GM12878 (cell line): Measurements from ENCODE around the gene MLPH. TPM values are rescaled to one million over a fixed set of nuclear protein-coding genes. Genes with fewer than 3 reads are reported as not detected.

Source experiments
- ATAC-seq: fragments of 200-7000 bp; cut with Tn5 transposase; 3 replicates; pipeline ENCODE4 v1.9.1; 2020; ENCODE audit warnings: mild to moderate bottlenecking, moderate library complexity
- BruUV-seq: library from RNA; stranded (reverse); fragments of 400-500 nt; replicated peaks from 2 replicates; lab custom pipeline; 2021; lab: Mats Ljungman, UMichigan
- CTCF ChIA-PET: fragments of 300-600 bp; sonication (Branson Sonifier 250); formaldehyde crosslinking; extraction: SDS; loops from one replicate; lab custom pipeline; 2021; ENCODE audit warnings: inconsistent platforms; lab: Yijun Ruan, JAX
- POLR2A ChIA-PET: fragments of 350-600 bp; formaldehyde crosslinking; extraction: SDS; loops from one replicate; lab custom pipeline; 2021; ENCODE audit warnings: inconsistent platforms; lab: Charles Lee
- RAD21 ChIA-PET: fragments of 300-600 bp; sonication (Branson Sonifier 250); formaldehyde crosslinking; loops from one replicate; lab custom pipeline; 2023; ENCODE audit warnings: antibody characterized with exemption; ENCODE audit not compliant: unreplicated experiment; lab: Charles Lee
- SMC1A ChIA-PET: fragments of 300-600 bp; sonication (Branson Sonifier 250); formaldehyde crosslinking; loops from one replicate; lab custom pipeline; 2023; ENCODE audit not compliant: unreplicated experiment, uncharacterized antibody; lab: Charles Lee
- DNase-seq: peaks from one replicate; pipeline ENCODE4 v3.0.0-alpha.2; 2011; ENCODE audit warnings: low read depth, low spot score
- FAIRE-seq: peaks from 3 replicates; lab custom pipeline; 2011; peaks lifted over from hg19 to GRCh38; lab: Jason Lieb, UNC
- H2AFZ ChIP-seq: 2 replicates; pipeline ENCODE4 v1.6.0; 2011; ENCODE audit warnings: low read depth, low read length, control low read depth; ENCODE audit not compliant: control insufficient read depth
- H3K27ac ChIP-seq: 2 replicates; pipeline ENCODE4 v1.5.1; 2011; ENCODE audit warnings: control low read depth; ENCODE audit not compliant: control insufficient read depth, insufficient read depth
- H3K27me3 ChIP-seq, 2 experiments: replicated peaks in 1 of 2; 2 replicates each; pipeline versions ENCODE4 v1.6.0 to v1.6.1; 2011; ENCODE audit warnings: low read length in 1 of 2; ENCODE audit not compliant: control insufficient read depth in 2 of 2, insufficient read depth in 2 of 2
- H3K36me3 ChIP-seq, 2 experiments: 2 replicates each; pipeline ENCODE4 v1.5.1; 2011; ENCODE audit warnings: low read length in 1 of 2; ENCODE audit not compliant: control insufficient read depth in 2 of 2, insufficient read depth in 2 of 2
- H3K4me1 ChIP-seq: 2 replicates; pipeline ENCODE4 v1.6.1; 2011; ENCODE audit warnings: mild to moderate bottlenecking, low read length, moderate library complexity, mixed read lengths; ENCODE audit not compliant: control insufficient read depth, insufficient read depth
- H3K4me2 ChIP-seq: 2 replicates; pipeline ENCODE4 v1.6.0; 2011; ENCODE audit warnings: control low read depth; ENCODE audit not compliant: control insufficient read depth, insufficient read depth
- H3K4me3 ChIP-seq: fragments of 200-600 bp; sonication (generic); 2 replicates; pipeline ENCODE4 v1.5.1; 2016
- H3K79me2 ChIP-seq: 2 replicates; pipeline ENCODE4 v1.6.0; 2011; ENCODE audit warnings: low read length; ENCODE audit not compliant: control insufficient read depth, insufficient read depth
- H3K9ac ChIP-seq: 2 replicates; pipeline ENCODE4 v1.8.0; 2011; ENCODE audit warnings: low read length, control low read depth, mixed read lengths; ENCODE audit not compliant: control insufficient read depth, insufficient read depth
- H3K9me3 ChIP-seq: replicated peaks from 3 replicates; pipeline ENCODE4 v1.5.1; 2011; ENCODE audit warnings: mild to moderate bottlenecking, low read length; ENCODE audit not compliant: control insufficient read depth, insufficient read depth
- H4K20me1 ChIP-seq: 2 replicates; pipeline ENCODE4 v1.6.0; 2011; ENCODE audit not compliant: control insufficient read depth, insufficient read depth
- ATF7 ChIP-seq: fragments of 450-650 bp; IDR thresholded peaks from 2 replicates; pipeline ENCODE4 v1.6.1; 2016; ENCODE audit warnings: low read depth, mild to moderate bottlenecking
- ETV6 ChIP-seq, 2 experiments: fragments of 450-650 bp in 1 of 2; IDR thresholded peaks in 1 of 2; conservative IDR thresholded peaks in 1 of 2; 2 replicates each; pipeline ENCODE4 v1.6.1; 2014; ENCODE audit warnings: antibody characterized with exemption in 1 of 2, borderline replicate concordance in 1 of 2, low read depth in 1 of 2, mild to moderate bottlenecking in 1 of 2, moderate library complexity in 1 of 2
- GABPA ChIP-seq: IDR thresholded peaks from 2 replicates; pipeline ENCODE4 v1.6.1; 2014; ENCODE audit warnings: antibody characterized with exemption, low read depth, mild to moderate bottlenecking, inconsistent platforms
- HDGF ChIP-seq: fragments of 450-650 bp; IDR thresholded peaks from 2 replicates; pipeline ENCODE4 v1.6.1; 2016; ENCODE audit warnings: antibody characterized with exemption
- KLF5 ChIP-seq: fragments of 450-650 bp; IDR thresholded peaks from 2 replicates; pipeline ENCODE4 v1.6.1; 2014; ENCODE audit warnings: mild to moderate bottlenecking; ENCODE audit not compliant: partially characterized antibody
- NFIC ChIP-seq: IDR thresholded peaks from 2 replicates; pipeline ENCODE4 v1.6.1; 2012; ENCODE audit warnings: low read depth, mild to moderate bottlenecking, inconsistent platforms, low read length, moderate library complexity
- RUNX3 ChIP-seq: IDR thresholded peaks from 2 replicates; pipeline ENCODE4 v1.6.1; 2012; ENCODE audit warnings: low read length, inconsistent platforms
- WGBS: methylation state at CpG from one replicate; pipeline ENCODE4 v1.1.6; 2016; ENCODE audit warnings: low lambda C conversion rate; ENCODE audit not compliant: insufficient replicate concordance, insufficient coverage; ENCODE audit errors: missing lambda C conversion rate; 5-methylcytosine and 5-hydroxymethylcytosine counted together
- in situ Hi-C: fragments of 300-500 bp; cut with MboI; formaldehyde crosslinking; loops from 9 replicates; pipeline ENCODE4 v1.14.3; 2018; ENCODE audit warnings: mixed read lengths
- intact Hi-C: fragments of 100-400 bp; cut with micrococcal nuclease; formaldehyde crosslinking; loops from one replicate; pipeline ENCODE4 v1.14.2; 2022; ENCODE audit not compliant: unreplicated experiment
- polyA plus RNA-seq, 11 experiments: library from polyadenylated mRNA; depleted of rRNA in 4 of 11; unstranded in 6 of 11; stranded (reverse) in 5 of 11; fragments of >200 nt; fragmentation: Nextera tagmentation in 4 of 11; fragmentation: Illumina TruSeq in 1 of 11; extraction: Ambion mirVana in 4 of 11; extraction: Trizol in 1 of 11; gene quantifications; 1 replicate in 1 of 11; 2 replicates in 10 of 11; pipeline versions ENCODE4 v1.2.1 to v1.2.3, GENCODE V29; 2011 to 2016; ENCODE audit warnings: inconsistent platforms in 2 of 11, missing spikeins in 2 of 11, low read depth in 1 of 11
- total RNA-seq, 4 experiments: library from RNA; depleted of rRNA in 3 of 4; stranded (reverse); fragments of >200 nt in 3 of 4; fragmentation: Illumina TruSeq in 1 of 4; extraction: Trizol in 1 of 4; gene quantifications; 2 replicates each; pipeline versions ENCODE4 v1.2.1 to v1.2.3, GENCODE V29; 2013 to 2021
- TF ChIP-seq, protein P1 (sequence below): fragments of 450-650 bp; IDR thresholded peaks from 2 replicates; pipeline ENCODE4 v1.6.1; 2017; ENCODE audit warnings: low read depth, mild to moderate bottlenecking, moderate library complexity

The MLPH gene
- total and polyA plus RNA-seq, 10 of the 15 experiments (the other 5 are each of a cell fraction or from before 2014, with no cell fraction given), result 0.16 to 0.85 TPM; not detected in 8

DNA sequence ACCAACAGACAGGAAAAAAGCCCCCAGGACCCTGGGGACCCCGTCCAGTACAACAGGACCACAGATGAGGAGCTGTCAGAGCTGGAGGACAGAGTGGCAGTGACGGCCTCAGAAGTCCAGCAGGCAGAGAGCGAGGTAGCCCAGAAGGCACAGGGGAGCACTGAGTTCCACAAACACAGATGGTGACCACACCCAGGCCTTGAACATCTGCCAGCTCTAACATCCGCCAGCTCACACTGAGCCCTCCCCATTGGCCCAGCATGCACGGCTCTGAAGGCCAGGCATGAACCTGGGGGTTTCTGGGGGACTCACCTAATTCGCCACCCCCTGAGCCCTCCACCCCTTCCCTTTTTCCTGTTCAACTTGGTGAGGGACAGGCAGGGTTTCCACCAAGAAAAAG is 53.8 kb downstream of the MLPH start:
- Histone ChIP-seq H3K4me1 (peaks cover 6% of the 10 kb centered on the region; the same call in 1 of the 2 replicates), H3K9ac (no peak overlapping the region), H3K27ac (no peak overlapping the region), H3K4me3 (no peak overlapping the region), H3K4me2 (no peak overlapping the region), H3K79me2 (no peaks in the 10 kb centered on the region), H3K9me3 (no peaks in the 10 kb centered on the region), H4K20me1 (no peaks in the 10 kb centered on the region), H2AFZ (no peak overlapping the region), H3K27me3 (peaks cover 0 to 3% of the 10 kb centered on the region in 2 experiments; a peak in 1 of 4 replicates), H3K36me3 (no peaks in the 10 kb centered on the region)
- CTCF ChIA-PET, result interaction anchor here (0.7 to 2.8 kb wide), 8 partner anchors 10 to 132 kb away, joined by 3 to 18 read pairs (median 4); no protein-coding TSS in a partner anchor
- RAD21 ChIA-PET, result interaction anchor here (0.5 to 2.8 kb wide), 5 partner anchors 11 to 129 kb away, joined by 3 to 13 read pairs (median 3); no protein-coding TSS in a partner anchor
- peak; percentile 75 for ATAC-seq
- no peak for DNase-seq
- intact Hi-C loops (no loop called here), in situ Hi-C loops (no loop called here)
- SMC1A ChIA-PET, result interaction anchor here (1.0 to 3.5 kb wide), 4 partner anchors 10 to 31 kb away, joined by 3 to 16 read pairs (median 10); no protein-coding TSS in a partner anchor
- TF ChIP-seq, protein P1, sequence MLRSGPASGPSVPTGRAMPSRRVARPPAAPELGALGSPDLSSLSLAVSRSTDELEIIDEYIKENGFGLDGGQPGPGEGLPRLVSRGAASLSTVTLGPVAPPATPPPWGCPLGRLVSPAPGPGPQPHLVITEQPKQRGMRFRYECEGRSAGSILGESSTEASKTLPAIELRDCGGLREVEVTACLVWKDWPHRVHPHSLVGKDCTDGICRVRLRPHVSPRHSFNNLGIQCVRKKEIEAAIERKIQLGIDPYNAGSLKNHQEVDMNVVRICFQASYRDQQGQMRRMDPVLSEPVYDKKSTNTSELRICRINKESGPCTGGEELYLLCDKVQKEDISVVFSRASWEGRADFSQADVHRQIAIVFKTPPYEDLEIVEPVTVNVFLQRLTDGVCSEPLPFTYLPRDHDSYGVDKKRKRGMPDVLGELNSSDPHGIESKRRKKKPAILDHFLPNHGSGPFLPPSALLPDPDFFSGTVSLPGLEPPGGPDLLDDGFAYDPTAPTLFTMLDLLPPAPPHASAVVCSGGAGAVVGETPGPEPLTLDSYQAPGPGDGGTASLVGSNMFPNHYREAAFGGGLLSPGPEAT, result no peak
- TF ChIP-seq GABPA (no peak), ETV6 (conservative IDR thresholded peaks at IDR 0.05 in 1 of 2, IDR thresholded peaks at IDR 0.05 in 1 of 2; ENCODE audit: borderline replicate concordance in 1 of 2, low read depth in 1 of 2) (no peak), KLF5 (no peak), RUNX3 (no peak), NFIC (no peak), HDGF (no peak), ATF7 (no peak)
- POLR2A ChIA-PET, result interaction anchor here (1.0 to 2.5 kb wide), 4 partner anchors 10 to 28 kb away, joined by 3 to 11 read pairs (median 4); no protein-coding TSS in a partner anchor
- 9% methylated on average over 6 of the region's 6 CpGs for WGBS
- no peak for FAIRE-seq
- BruUV-seq, result no TSS peak
